ENCODE results near the gene GRIN2C.

- no peak for TF ChIP-seq CTCF (IDR thresholded peaks at IDR 0.05)
- no peak for TF ChIP-seq EP300 (IDR thresholded peaks at IDR 0.05)
- no peak for TF ChIP-seq POLR2A (IDR thresholded peaks at IDR 0.05; ENCODE audit: low read depth)
- no peak for TF ChIP-seq POLR2AphosphoS5 (IDR thresholded peaks at IDR 0.05)
Observed at GRCh38 chr17:74858672-74859458, 820 bp downstream of the GRIN2C start.

Measured in esophagus muscularis mucosa (tissue), 4 donors.